A549 treated with RU486 at 1 μM for 4 hours (cell line): ENCODE data around the gene AGO4. TPM values are rescaled to one million over a fixed set of nuclear protein-coding genes. Genes with fewer than 3 reads are reported as not detected.

ENCODE experiments used
- total RNA-seq: library from RNA; stranded (reverse); fragments of 200-300 nt; extraction: Qiagen RNA extraction; gene quantifications from 5 replicates; pipeline ENCODE4 v1.2.3, GENCODE V29; 2022; ENCODE audit warnings: low read depth

Gene AGO4
- 2.3 to 4.0 TPM (median 3.2 TPM) in 5 replicates for total RNA-seq

DNA sequence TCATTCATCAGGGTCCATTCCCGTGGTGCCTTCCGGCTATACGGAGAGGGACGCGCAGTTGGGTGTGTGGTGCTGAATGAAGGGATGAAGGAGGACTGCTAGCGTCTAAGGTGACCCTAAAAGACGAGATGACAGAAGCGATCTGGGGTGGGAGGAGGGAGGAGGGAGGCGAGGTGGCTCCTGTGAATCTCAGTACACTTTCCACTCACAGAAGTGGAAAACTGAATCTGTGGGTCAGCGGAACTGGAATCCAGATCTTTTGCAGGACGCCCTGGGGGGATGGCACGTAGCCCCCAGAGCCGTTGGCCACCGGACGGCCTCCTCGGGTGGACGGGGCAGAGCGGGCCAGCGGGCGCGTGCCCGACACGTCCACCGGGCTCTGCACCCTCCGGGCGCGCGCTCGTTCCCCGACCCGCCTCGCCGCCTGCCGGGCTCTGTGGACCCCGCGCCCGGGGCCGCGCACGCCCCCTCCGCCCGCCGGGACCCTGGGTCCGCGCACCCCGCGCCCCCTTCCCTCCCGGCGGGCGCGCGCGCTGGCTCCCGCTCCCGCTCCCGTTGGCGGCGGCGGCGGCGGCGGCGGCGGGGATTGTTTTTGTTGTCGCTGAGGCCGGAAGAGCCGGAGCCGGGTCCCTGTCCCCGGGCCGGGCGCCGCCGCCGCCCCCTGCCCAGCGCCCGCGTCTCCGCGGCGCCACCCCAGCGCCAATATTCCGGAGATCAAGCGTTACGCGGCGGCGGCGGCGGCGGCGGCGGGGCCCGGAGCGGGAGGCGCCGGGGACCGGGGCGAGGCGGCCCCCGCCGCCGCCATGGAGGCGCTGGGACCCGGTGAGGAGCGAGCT, at the start of gene AGO4:
Gene AGO4 (plus strand): TSS at position 403 of the 836 bp plus-strand sequence. CDS start 401 bp downstream, at position 804.

GRCh38 chr1:35882945-35883634, 75.3 kb downstream of the AGO4 start, which contains the start of gene AGO1:
AGO1 (plus strand) TSS chr1:35883209; CDS start chr1:35883422, 213 bp downstream.

Other genes starting within 250 kb of the AGO4 start
- gene TFAP2E, start 234.7 kb upstream of the AGO4 start, total RNA-seq: 0.19 to 1.1 TPM (median 0.44 TPM) in 5 replicates
- gene PSMB2, start 166.5 kb upstream of the AGO4 start, total RNA-seq: 85.4 to 120 TPM (median 104 TPM) in 5 replicates
- gene C1orf216, start 89.1 kb upstream of the AGO4 start, total RNA-seq: 10.9 to 15.9 TPM (median 14.4 TPM) in 5 replicates
- gene CLSPN, start 38.0 kb upstream of the AGO4 start, total RNA-seq: 7.2 to 15.1 TPM (median 11.0 TPM) in 5 replicates
- 3.2 to 4.9 TPM (median 3.9 TPM) in 5 replicates for gene AGO1, start 75.2 kb downstream of the AGO4 start, total RNA-seq
- gene AGO3, start 123.1 kb downstream of the AGO4 start, total RNA-seq: 6.3 to 9.3 TPM (median 8.1 TPM) in 5 replicates